AG08395 (cell line): ENCODE data around the gene SYVN1.
"Not testable (repeated sequence)": the region's sequence is repeated elsewhere in the genome, so short reads cannot be mapped to it uniquely, and the experiment has no call there.

Experiments
- DNase-seq: peaks from one replicate; pipeline ENCODE4 v3.0.0; 2012; ENCODE audit warnings: mixed read lengths, low spot score

The SYVN1 gene

GRCh38 chr11:65151331-65151899 is 17.1 kb upstream of the SYVN1 start:
- no peak for DNase-seq

GRCh38 chr11:65150509-65151299 is 16.4 kb upstream of the SYVN1 start:
- DNase-seq = peak; percentile 95

- not testable (repeated sequence) for DNase-seq
These were observed 15.8 kb upstream of the SYVN1 start for GRCh38 chr11:65150131-65150508.

- DNase-seq = no peak
These were observed 14.3 kb upstream of the SYVN1 start for GRCh38 chr11:65148657-65149056.

- no peak for DNase-seq
These were observed 13.2 kb upstream of the SYVN1 start for GRCh38 chr11:65147352-65148075.

- no peak for DNase-seq
These were observed 7.7 kb upstream of the SYVN1 start for GRCh38 chr11:65141896-65142494.

- DNase-seq = no peak
These were observed 2.3 kb upstream of the SYVN1 start for GRCh38 chr11:65136515-65137096.

GRCh38 chr11:65135633-65136145 is 1.4 kb upstream of the SYVN1 start:
- DNase-seq = no peak

- DNase-seq = peak; percentile 97
These were observed 773 bp upstream of the SYVN1 start for GRCh38 chr11:65134952-65135632.

- DNase-seq = no peak
These were observed 595 bp downstream of the SYVN1 start for GRCh38 chr11:65133724-65134123.

GRCh38 chr11:65132988-65133700 is 1.2 kb downstream of the SYVN1 start:
- no peak for DNase-seq

- no peak for DNase-seq
These were observed 1.9 kb downstream of the SYVN1 start for GRCh38 chr11:65132238-65132987.

GRCh38 chr11:65131895-65132237 is 2.5 kb downstream of the SYVN1 start:
- no peak for DNase-seq

GRCh38 chr11:65131417-65131776 is 2.9 kb downstream of the SYVN1 start:
- no peak for DNase-seq

GRCh38 chr11:65130631-65131416 is 3.5 kb downstream of the SYVN1 start:
- DNase-seq = no peak

- no peak for DNase-seq
These were observed 4.5 kb downstream of the SYVN1 start for GRCh38 chr11:65129649-65130441.

GRCh38 chr11:65128182-65129145 is 5.9 kb downstream of the SYVN1 start:
- no peak for DNase-seq
